Measurements from ENCODE around the gene POMC.

- no peak for TF ChIP-seq POLR2A (IDR thresholded peaks at IDR 0.05)
- TF ChIP-seq, protein P1, sequence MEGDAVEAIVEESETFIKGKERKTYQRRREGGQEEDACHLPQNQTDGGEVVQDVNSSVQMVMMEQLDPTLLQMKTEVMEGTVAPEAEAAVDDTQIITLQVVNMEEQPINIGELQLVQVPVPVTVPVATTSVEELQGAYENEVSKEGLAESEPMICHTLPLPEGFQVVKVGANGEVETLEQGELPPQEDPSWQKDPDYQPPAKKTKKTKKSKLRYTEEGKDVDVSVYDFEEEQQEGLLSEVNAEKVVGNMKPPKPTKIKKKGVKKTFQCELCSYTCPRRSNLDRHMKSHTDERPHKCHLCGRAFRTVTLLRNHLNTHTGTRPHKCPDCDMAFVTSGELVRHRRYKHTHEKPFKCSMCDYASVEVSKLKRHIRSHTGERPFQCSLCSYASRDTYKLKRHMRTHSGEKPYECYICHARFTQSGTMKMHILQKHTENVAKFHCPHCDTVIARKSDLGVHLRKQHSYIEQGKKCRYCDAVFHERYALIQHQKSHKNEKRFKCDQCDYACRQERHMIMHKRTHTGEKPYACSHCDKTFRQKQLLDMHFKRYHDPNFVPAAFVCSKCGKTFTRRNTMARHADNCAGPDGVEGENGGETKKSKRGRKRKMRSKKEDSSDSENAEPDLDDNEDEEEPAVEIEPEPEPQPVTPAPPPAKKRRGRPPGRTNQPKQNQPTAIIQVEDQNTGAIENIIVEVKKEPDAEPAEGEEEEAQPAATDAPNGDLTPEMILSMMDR (IDR thresholded peaks at IDR 0.05) = no peak
Measured at GRCh38 chr2:25201794-25202193, 33.4 kb upstream of the POMC start.
